BLaER1 (cell line): ENCODE measurements around the gene ARHGAP18.

Experiments
- H3K27ac ChIP-seq: shearing (Covaris generic); formaldehyde crosslinking; 2 replicates; pipeline ENCODE4 v1.8.1; 2022
- H3K27me3 ChIP-seq: shearing (Covaris generic); formaldehyde crosslinking; 2 replicates; pipeline ENCODE4 v1.8.1; 2022
- H3K36me3 ChIP-seq: shearing (Covaris generic); formaldehyde crosslinking; 2 replicates; pipeline ENCODE4 v1.8.1; 2022
- H3K4me1 ChIP-seq: shearing (Covaris generic); formaldehyde crosslinking; 2 replicates; pipeline ENCODE4 v1.8.1; 2022
- H3K4me2 ChIP-seq: shearing (Covaris generic); formaldehyde crosslinking; 2 replicates; pipeline ENCODE4 v1.8.1; 2022
- H3K4me3 ChIP-seq: shearing (Covaris generic); formaldehyde crosslinking; 2 replicates; pipeline ENCODE4 v1.8.1; 2022
- H3K9ac ChIP-seq: shearing (Covaris generic); formaldehyde crosslinking; 2 replicates; pipeline ENCODE4 v1.8.1; 2022
- H3K9me3 ChIP-seq: shearing (Covaris generic); formaldehyde crosslinking; 2 replicates; pipeline ENCODE4 v1.8.1; 2022
- H4K20me1 ChIP-seq: shearing (Covaris generic); formaldehyde crosslinking; 2 replicates; pipeline ENCODE4 v1.8.1; 2022
- Cebpa-rat ChIP-seq: shearing (Covaris generic); IDR thresholded peaks from 2 replicates; pipeline ENCODE4 v1.8.1; 2022

Gene ARHGAP18

GRCh38 chr6:129673748-129674147, 36.2 kb downstream of the ARHGAP18 start:
- TF ChIP-seq Cebpa-rat = no peak
- Histone ChIP-seq H3K4me3 (no peak overlapping the region), H3K27ac (no peak overlapping the region), H3K9me3 (no peaks in the 10 kb centered on the region), H3K4me1 (no peaks in the 10 kb centered on the region), H3K27me3 (no peaks in the 10 kb centered on the region), H3K36me3 (no peaks in the 10 kb centered on the region), H3K4me2 (no peak overlapping the region), H3K9ac (no peak overlapping the region), H4K20me1 (no peaks in the 10 kb centered on the region)

GRCh38 chr6:129672881-129673631, 36.9 kb downstream of the ARHGAP18 start:
- Histone ChIP-seq H3K27me3 (no peaks in the 10 kb centered on the region), H3K36me3 (no peaks in the 10 kb centered on the region), H3K4me2 (no peak overlapping the region), H3K4me3 (no peak overlapping the region), H3K27ac (no peak overlapping the region), H3K4me1 (no peaks in the 10 kb centered on the region), H4K20me1 (no peaks in the 10 kb centered on the region), H3K9me3 (no peaks in the 10 kb centered on the region), H3K9ac (no peak overlapping the region)
- TF ChIP-seq Cebpa-rat = no peak

GRCh38 chr6:129672341-129672682, 37.7 kb downstream of the ARHGAP18 start:
- Histone ChIP-seq H3K4me2 (no peak overlapping the region), H3K9ac (no peak overlapping the region)
- TF ChIP-seq Cebpa-rat = no peak

GRCh38 chr6:129671442-129672340, 38.3 kb downstream of the ARHGAP18 start:
- H3K4me3 ChIP-seq = no peak overlapping the region
- no peaks in the 10 kb centered on the region for H3K36me3 ChIP-seq
- TF ChIP-seq Cebpa-rat = no peak
- H3K9ac ChIP-seq = no peak overlapping the region
- H3K4me1 ChIP-seq = no peaks in the 10 kb centered on the region
- H4K20me1 ChIP-seq = no peaks in the 10 kb centered on the region
- H3K9me3 ChIP-seq = no peaks in the 10 kb centered on the region
- no peak overlapping the region for H3K4me2 ChIP-seq
- no peaks in the 10 kb centered on the region for H3K27me3 ChIP-seq
- no peak overlapping the region for H3K27ac ChIP-seq

More at GRCh38 chr6:129672341-129672682, 37.7 kb downstream of the ARHGAP18 start:
- Histone ChIP-seq H3K27ac (no peak overlapping the region), H3K9me3 (no peaks in the 10 kb centered on the region), H3K4me1 (no peaks in the 10 kb centered on the region), H3K27me3 (no peaks in the 10 kb centered on the region), H3K4me3 (no peak overlapping the region), H4K20me1 (no peaks in the 10 kb centered on the region), H3K36me3 (no peaks in the 10 kb centered on the region)

- H3K4me2 ChIP-seq = no peak overlapping the region
- H3K9ac ChIP-seq = no peak overlapping the region
- no peak overlapping the region for H3K27ac ChIP-seq
- H3K27me3 ChIP-seq = no peaks in the 10 kb centered on the region
- no peaks in the 10 kb centered on the region for H3K9me3 ChIP-seq
- no peak for TF ChIP-seq Cebpa-rat
- H3K4me1 ChIP-seq = no peaks in the 10 kb centered on the region
- H3K4me3 ChIP-seq = no peak overlapping the region
- no peaks in the 10 kb centered on the region for H4K20me1 ChIP-seq
- no peaks in the 10 kb centered on the region for H3K36me3 ChIP-seq
Observed at GRCh38 chr6:129670634-129671033, 39.3 kb downstream of the ARHGAP18 start.

GRCh38 chr6:129667621-129668020, 42.4 kb downstream of the ARHGAP18 start:
- no peak overlapping the region for H3K27ac ChIP-seq
- H4K20me1 ChIP-seq = no peaks in the 10 kb centered on the region

GRCh38 chr6:129667034-129667433, 42.9 kb downstream of the ARHGAP18 start:
- no peak overlapping the region for H3K27ac ChIP-seq
- no peaks in the 10 kb centered on the region for H3K36me3 ChIP-seq
- H3K4me3 ChIP-seq = no peak overlapping the region
- no peak overlapping the region for H3K9ac ChIP-seq
- H3K9me3 ChIP-seq = no peaks in the 10 kb centered on the region
- no peaks in the 10 kb centered on the region for H3K27me3 ChIP-seq
- no peak overlapping the region for H3K4me2 ChIP-seq
- no peak for TF ChIP-seq Cebpa-rat
- no peaks in the 10 kb centered on the region for H3K4me1 ChIP-seq
- no peaks in the 10 kb centered on the region for H4K20me1 ChIP-seq

More at GRCh38 chr6:129667621-129668020, 42.4 kb downstream of the ARHGAP18 start:
- Histone ChIP-seq H3K9me3 (no peaks in the 10 kb centered on the region), H3K36me3 (no peaks in the 10 kb centered on the region), H3K4me3 (no peak overlapping the region), H3K9ac (no peak overlapping the region), H3K4me2 (no peak overlapping the region), H3K27me3 (no peaks in the 10 kb centered on the region), H3K4me1 (no peaks in the 10 kb centered on the region)
- TF ChIP-seq Cebpa-rat = no peak

GRCh38 chr6:129665555-129665954, 44.4 kb downstream of the ARHGAP18 start:
- no peak overlapping the region for H3K9ac ChIP-seq
- no peak overlapping the region for H3K4me2 ChIP-seq
- no peaks in the 10 kb centered on the region for H3K27me3 ChIP-seq
- H3K27ac ChIP-seq = no peak overlapping the region
- no peaks in the 10 kb centered on the region for H3K4me1 ChIP-seq
- no peak for TF ChIP-seq Cebpa-rat
- no peak overlapping the region for H3K4me3 ChIP-seq
- H3K36me3 ChIP-seq = no peaks in the 10 kb centered on the region
- H3K9me3 ChIP-seq = no peaks in the 10 kb centered on the region
- H4K20me1 ChIP-seq = no peaks in the 10 kb centered on the region

GRCh38 chr6:129663531-129663930, 46.4 kb downstream of the ARHGAP18 start:
- Histone ChIP-seq H3K27ac (no peak overlapping the region), H3K4me2 (no peak overlapping the region), H3K4me1 (no peaks in the 10 kb centered on the region), H3K27me3 (no peaks in the 10 kb centered on the region), H3K9me3 (no peaks in the 10 kb centered on the region), H3K4me3 (no peak overlapping the region), H3K36me3 (no peaks in the 10 kb centered on the region), H4K20me1 (no peaks in the 10 kb centered on the region), H3K9ac (no peak overlapping the region)
- no peak for TF ChIP-seq Cebpa-rat

GRCh38 chr6:129662980-129663431, 47.0 kb downstream of the ARHGAP18 start:
- H3K4me1 ChIP-seq = no peaks in the 10 kb centered on the region
- no peak overlapping the region for H3K9ac ChIP-seq
- H3K4me2 ChIP-seq = no peak overlapping the region

More at GRCh38 chr6:129662980-129663431, 47.0 kb downstream of the ARHGAP18 start:
- Histone ChIP-seq H3K27me3 (no peaks in the 10 kb centered on the region), H3K36me3 (no peaks in the 10 kb centered on the region), H3K4me3 (no peak overlapping the region), H4K20me1 (no peaks in the 10 kb centered on the region), H3K27ac (no peak overlapping the region), H3K9me3 (no peaks in the 10 kb centered on the region)
- TF ChIP-seq Cebpa-rat = no peak
